Breast epithelium (tissue), 4 donors: ENCODE measurements around the gene IGDCC3. TPM values are rescaled to one million over a fixed set of nuclear protein-coding genes. Genes with fewer than 3 reads are reported as not detected.

Experiments
- DNase-seq, 2 donors: peaks; one replicate each; pipeline ENCODE4 v3.0.0-alpha.2; 2019; ENCODE audit warnings: low spot score in 2 of 2
- H3K27ac ChIP-seq, 2 donors: fragments of 200-600 bp; sonication (generic) in 1 of 2; one replicate each; pipeline ENCODE4 v1.5.1; 2016 to 2019; ENCODE audit warnings: mild to moderate bottlenecking in 1 of 2
- H3K27me3 ChIP-seq, 2 donors: fragments of 200-600 bp; sonication (generic) in 1 of 2; one replicate each; pipeline versions ENCODE4 v1.5.1 to v1.6.0; 2017 to 2019; ENCODE audit warnings: control low read depth in 1 of 2, mild to moderate bottlenecking in 1 of 2
- H3K36me3 ChIP-seq: fragments of 200-600 bp; one replicate; pipeline ENCODE4 v1.5.1; 2019
- H3K4me1 ChIP-seq, 2 donors: fragments of 200-600 bp; sonication (generic); one replicate each; pipeline ENCODE4 v1.5.1; 2016 to 2019; ENCODE audit warnings: control low read depth in 1 of 2
- H3K4me3 ChIP-seq, 3 donors: fragments of 200-600 bp; sonication (generic); 1 replicate in 2 of 3; 2 replicates in 1 of 3; pipeline ENCODE4 v1.5.1; 2016 to 2019; ENCODE audit warnings: mild to moderate bottlenecking in 3 of 3, moderate library complexity in 2 of 3
- H3K9me3 ChIP-seq, 2 donors: fragments of 200-600 bp; sonication (generic) in 1 of 2; one replicate each; pipeline ENCODE4 v1.5.1; 2016 to 2019; ENCODE audit warnings: control low read depth in 1 of 2
- POLR2A ChIP-seq: fragments of 450-650 bp; IDR thresholded peaks from one replicate; pipeline ENCODE4 v1.6.1; 2016; ENCODE audit warnings: antibody characterized with exemption, mild to moderate bottlenecking, moderate library complexity
- POLR2AphosphoS5 ChIP-seq, 3 donors: sonication (generic); formaldehyde crosslinking; IDR thresholded peaks; one replicate each; pipeline ENCODE4 v1.6.1; 2017; ENCODE audit warnings: antibody characterized with exemption in 3 of 3
- intact Hi-C: fragments of 100-400 bp; cut with DNase I; formaldehyde crosslinking; loops from one replicate; pipeline ENCODE4 v1.15.1; 2023; ENCODE audit warnings: low total_unique reads
- total RNA-seq, 3 donors: library from RNA; depleted of rRNA; stranded (reverse); fragments of >200 nt; gene quantifications; one replicate each; pipeline ENCODE4 v1.1.0, GENCODE V29; 2016
- TF ChIP-seq, protein P1 (sequence below), 3 donors: fragments of 450-650 bp; IDR thresholded peaks; one replicate each; pipeline ENCODE4 v1.5.1; 2016 to 2017; ENCODE audit warnings: antibody characterized with exemption in 3 of 3, mild to moderate bottlenecking in 3 of 3, moderate library complexity in 3 of 3

IGDCC3 gene
- total RNA-seq, 3 donors from 2014 or later = 0.33 to 1.8 TPM; not detected in 1

DNA sequence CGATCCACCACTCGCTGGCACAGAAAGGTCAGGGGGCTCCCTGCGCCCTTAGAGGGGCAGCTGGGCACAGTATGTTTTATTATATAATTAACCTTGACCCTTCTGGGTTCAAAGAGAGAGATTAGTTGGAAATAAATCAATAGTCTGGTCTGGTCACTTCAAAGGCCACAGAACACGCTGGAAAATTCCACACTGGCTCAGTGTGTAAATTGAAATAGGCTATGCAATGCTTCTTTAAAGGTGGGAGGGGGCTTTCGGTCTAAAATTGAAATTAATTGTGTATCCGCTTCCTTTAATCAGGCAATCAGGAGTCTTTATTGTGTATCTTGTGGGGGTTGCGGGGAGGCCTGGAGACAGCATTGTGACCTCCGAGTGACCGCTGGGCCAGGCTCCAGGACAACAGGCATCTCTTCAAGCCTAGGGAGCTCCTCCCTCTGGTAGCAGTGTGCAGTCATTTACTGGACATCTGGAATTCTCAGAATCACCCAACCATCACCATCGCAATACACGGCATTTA, 65.3 kb downstream of the IGDCC3 start:
- intact Hi-C loops = no loop called here
- TF ChIP-seq POLR2AphosphoS5 (IDR thresholded peaks at IDR 0.05) (no peak), POLR2A (no peak)
- TF ChIP-seq, protein P1, sequence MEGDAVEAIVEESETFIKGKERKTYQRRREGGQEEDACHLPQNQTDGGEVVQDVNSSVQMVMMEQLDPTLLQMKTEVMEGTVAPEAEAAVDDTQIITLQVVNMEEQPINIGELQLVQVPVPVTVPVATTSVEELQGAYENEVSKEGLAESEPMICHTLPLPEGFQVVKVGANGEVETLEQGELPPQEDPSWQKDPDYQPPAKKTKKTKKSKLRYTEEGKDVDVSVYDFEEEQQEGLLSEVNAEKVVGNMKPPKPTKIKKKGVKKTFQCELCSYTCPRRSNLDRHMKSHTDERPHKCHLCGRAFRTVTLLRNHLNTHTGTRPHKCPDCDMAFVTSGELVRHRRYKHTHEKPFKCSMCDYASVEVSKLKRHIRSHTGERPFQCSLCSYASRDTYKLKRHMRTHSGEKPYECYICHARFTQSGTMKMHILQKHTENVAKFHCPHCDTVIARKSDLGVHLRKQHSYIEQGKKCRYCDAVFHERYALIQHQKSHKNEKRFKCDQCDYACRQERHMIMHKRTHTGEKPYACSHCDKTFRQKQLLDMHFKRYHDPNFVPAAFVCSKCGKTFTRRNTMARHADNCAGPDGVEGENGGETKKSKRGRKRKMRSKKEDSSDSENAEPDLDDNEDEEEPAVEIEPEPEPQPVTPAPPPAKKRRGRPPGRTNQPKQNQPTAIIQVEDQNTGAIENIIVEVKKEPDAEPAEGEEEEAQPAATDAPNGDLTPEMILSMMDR (IDR thresholded peaks at IDR 0.05) = no peak
- no peaks in the 10 kb centered on the region for H3K27me3 ChIP-seq
- H3K9me3 ChIP-seq = no peaks in the 10 kb centered on the region
- no peak overlapping the region for H3K27ac ChIP-seq
- no peak for DNase-seq
- no peaks in the 10 kb centered on the region for H3K4me1 ChIP-seq
- no peaks in the 10 kb centered on the region for H3K36me3 ChIP-seq
- no peak overlapping the region for H3K4me3 ChIP-seq

DNA sequence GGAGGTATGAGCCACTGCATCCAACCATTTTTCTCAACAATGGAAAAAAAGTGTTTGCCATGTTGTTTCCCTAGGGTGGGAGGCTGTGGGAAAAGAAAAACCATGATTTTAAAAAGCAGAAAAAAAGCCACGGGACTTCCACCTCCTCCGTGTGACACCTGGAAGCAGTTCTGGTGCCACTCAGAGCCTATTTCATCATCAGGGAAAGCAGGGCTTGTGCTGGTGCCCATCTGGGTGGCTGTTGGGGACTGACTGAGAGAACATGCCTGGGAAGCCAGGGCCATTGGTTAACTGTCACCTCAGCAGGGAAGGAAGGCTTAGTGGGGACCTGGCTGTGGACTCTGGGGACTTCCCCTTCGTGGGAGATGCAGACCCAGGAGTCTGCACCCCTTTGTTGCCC, 66.0 kb downstream of the IGDCC3 start:
- Histone ChIP-seq H3K27ac (no peak overlapping the region), H3K27me3 (no peaks in the 10 kb centered on the region), H3K36me3 (no peaks in the 10 kb centered on the region), H3K4me1 (no peaks in the 10 kb centered on the region), H3K9me3 (no peaks in the 10 kb centered on the region), H3K4me3 (no peak overlapping the region)
- TF ChIP-seq POLR2AphosphoS5 (IDR thresholded peaks at IDR 0.05) (no peak), POLR2A (no peak)
- TF ChIP-seq, protein P1 (IDR thresholded peaks at IDR 0.05) = no peak
- intact Hi-C loops = no loop called here
- no peak for DNase-seq

DNA sequence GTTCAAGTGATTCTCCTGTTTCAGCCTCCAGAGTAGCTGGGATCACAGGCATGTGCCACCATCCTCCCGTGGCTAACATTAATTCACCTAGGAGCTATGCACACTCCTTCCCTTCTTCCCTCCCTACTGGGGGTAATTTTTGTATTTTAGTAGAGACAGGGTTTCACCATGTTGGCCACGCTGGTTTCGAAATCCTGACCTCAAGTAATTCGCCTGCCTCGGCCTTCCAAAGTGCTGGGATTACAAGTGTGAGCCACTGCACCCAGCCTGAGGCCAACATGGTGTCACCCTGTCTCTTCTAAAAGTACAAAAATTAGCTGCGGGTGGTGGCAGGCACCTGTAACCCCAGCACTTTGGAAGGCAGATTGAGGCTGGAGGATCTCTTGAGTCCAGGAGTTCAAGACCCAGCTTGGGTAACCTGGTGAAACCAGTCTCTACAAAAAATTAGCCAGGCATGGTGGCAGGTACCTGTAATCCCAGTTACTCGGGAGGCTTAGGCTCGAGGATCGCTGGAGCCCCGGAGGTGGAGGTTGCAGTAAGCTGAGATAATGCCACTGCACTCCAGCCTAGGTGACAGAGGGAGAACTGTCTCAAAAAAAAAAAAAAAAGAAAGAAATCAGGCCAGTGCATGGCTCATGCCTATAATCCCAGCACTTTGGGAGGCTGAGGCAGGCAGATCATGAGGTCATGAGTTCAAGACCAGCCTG, 67.2 kb downstream of the IGDCC3 start:
- Histone ChIP-seq H3K27me3 (no peaks in the 10 kb centered on the region), H3K4me1 (no peaks in the 10 kb centered on the region), H3K4me3 (no peak overlapping the region), H3K36me3 (no peaks in the 10 kb centered on the region), H3K9me3 (no peaks in the 10 kb centered on the region), H3K27ac (no peak overlapping the region)
- intact Hi-C loops = no loop called here
- TF ChIP-seq, protein P1 (IDR thresholded peaks at IDR 0.05) = no peak
- no peak for TF ChIP-seq POLR2A
- TF ChIP-seq POLR2AphosphoS5 (IDR thresholded peaks at IDR 0.05) = no peak
- no peak for DNase-seq

DNA sequence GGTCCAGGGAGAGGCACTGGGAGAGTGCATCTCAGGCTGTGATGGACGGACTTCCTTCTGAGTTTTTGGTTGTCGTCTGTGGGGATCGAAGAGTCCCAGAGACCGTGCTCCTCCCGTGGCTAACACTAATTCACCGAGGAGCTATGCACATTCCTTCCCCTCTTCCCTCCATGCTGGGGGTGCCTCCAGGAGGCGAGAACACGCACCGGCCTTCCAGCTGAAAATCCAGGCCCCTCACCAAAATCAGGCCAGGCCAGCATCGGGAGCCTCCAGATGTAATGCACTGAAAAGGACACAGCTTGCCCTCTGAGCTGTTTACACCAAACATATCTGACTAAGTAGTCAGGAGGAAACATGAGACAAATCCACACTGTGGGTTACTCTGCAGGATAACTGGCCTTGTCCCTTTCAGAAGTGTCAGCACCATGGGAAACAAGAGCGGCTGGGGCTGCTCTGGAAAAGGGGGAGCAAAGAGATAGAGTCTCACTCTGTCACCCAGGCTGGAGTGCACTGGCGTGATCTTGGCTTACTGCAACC, 67.9 kb downstream of the IGDCC3 start:
- intact Hi-C loops = no loop called here
- no peak overlapping the region for H3K27ac ChIP-seq
- H3K4me1 ChIP-seq = no peaks in the 10 kb centered on the region
- no peaks in the 10 kb centered on the region for H3K36me3 ChIP-seq
- no peak for DNase-seq
- H3K9me3 ChIP-seq = no peaks in the 10 kb centered on the region
- TF ChIP-seq POLR2AphosphoS5 (IDR thresholded peaks at IDR 0.05) (no peak), POLR2A (no peak)
- TF ChIP-seq, protein P1 (IDR thresholded peaks at IDR 0.05) = no peak
- H3K4me3 ChIP-seq = no peak overlapping the region
- no peaks in the 10 kb centered on the region for H3K27me3 ChIP-seq

DNA sequence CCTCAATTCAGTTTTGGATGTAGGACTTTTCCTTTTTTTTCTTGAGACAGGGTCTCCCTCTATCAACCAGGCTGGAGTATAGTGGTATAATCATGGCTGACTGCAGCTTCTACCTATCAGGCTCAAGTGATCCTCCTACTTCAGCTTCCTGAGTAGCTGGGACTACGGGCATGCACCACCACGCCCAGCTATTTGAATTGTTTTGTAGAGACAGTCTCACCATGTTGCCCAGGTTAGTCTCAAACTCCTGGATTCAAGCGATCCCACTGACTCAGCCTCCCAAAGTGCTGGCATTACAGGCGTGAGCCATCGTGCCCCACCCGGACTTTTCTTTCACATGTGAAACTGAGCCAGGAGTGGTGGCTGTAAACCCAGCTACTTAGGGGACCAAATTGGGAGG, 69.8 kb downstream of the IGDCC3 start:
- no peaks in the 10 kb centered on the region for H3K9me3 ChIP-seq
- TF ChIP-seq POLR2A (no peak), POLR2AphosphoS5 (IDR thresholded peaks at IDR 0.05) (no peak)
- TF ChIP-seq, protein P1 (IDR thresholded peaks at IDR 0.05) = no peak
- no peak for DNase-seq
- H3K4me1 ChIP-seq = no peaks in the 10 kb centered on the region
- no peaks in the 10 kb centered on the region for H3K36me3 ChIP-seq
- H3K4me3 ChIP-seq = no peak overlapping the region
- H3K27me3 ChIP-seq = no peaks in the 10 kb centered on the region
- intact Hi-C loops = no loop called here
- no peak overlapping the region for H3K27ac ChIP-seq
